ENCODE results near the gene GPC3. TPM values are rescaled to one million over a fixed set of nuclear protein-coding genes. Genes with fewer than 3 reads are reported as not detected.

The GPC3 gene
- total RNA-seq, 2 experiments from 2014 or later = 0.25 to 0.59 TPM

- Mint-ChIP-seq H3K36me3 (ENCODE audit: low read depth) (no peaks in the 10 kb centered on the region), H3K4me3 (no peak overlapping the region), H3K27me3 (no peaks in the 10 kb centered on the region), H3K4me1 (ENCODE audit: low read depth) (no peaks in the 10 kb centered on the region), H3K9me3 (no peaks in the 10 kb centered on the region), H3K27ac (no peak overlapping the region)
- POLR2A ChIA-PET = no interaction called here
- no peak for DNase-seq
- Histone ChIP-seq H3K9me3 (ENCODE audit: control insufficient read depth in 1 of 2, insufficient read depth in 1 of 2, low read length in 2 of 2) (no peaks in the 10 kb centered on the region), H3K27me3 (ENCODE audit: control insufficient read depth in 1 of 2, insufficient read depth in 2 of 2, low read length in 2 of 2) (peaks cover 0 to 4% of the 10 kb centered on the region in 2 experiments), H3K36me3 (ENCODE audit: insufficient read depth, low read length) (no peaks in the 10 kb centered on the region), H3K27ac (ENCODE audit: low read depth in 1 of 2, low read length in 2 of 2) (no peak overlapping the region), H3K4me3 (ENCODE audit: low read length) (no peak overlapping the region), H3K4me1 (ENCODE audit: insufficient read depth, low read length) (no peaks in the 10 kb centered on the region)
- TF ChIP-seq CTCF (IDR thresholded peaks at IDR 0.05) = no peak
- intact Hi-C loops (cut with DNase I, micrococcal nuclease) = no loop called here
- CTCF ChIA-PET = no interaction called here
- ATAC-seq (ENCODE audit: poor library complexity) = no peak
Measured at GRCh38 chrX:134002921-134003615, 17.7 kb upstream of the GPC3 start.

GRCh38 chrX:134000260-134001245, 15.2 kb upstream of the GPC3 start:
- Mint-ChIP-seq H3K4me3 (no peak overlapping the region), H3K9me3 (no peaks in the 10 kb centered on the region), H3K4me1 (ENCODE audit: low read depth) (no peaks in the 10 kb centered on the region), H3K36me3 (ENCODE audit: low read depth) (no peaks in the 10 kb centered on the region), H3K27ac (no peak overlapping the region), H3K27me3 (no peaks in the 10 kb centered on the region)
- no peak for TF ChIP-seq CTCF (IDR thresholded peaks at IDR 0.05)
- ATAC-seq (ENCODE audit: poor library complexity) (no peak), DNase-seq (no peak)
- H3K27ac ChIP-seq (ENCODE audit: low read depth in 1 of 2, low read length in 2 of 2) = no peak overlapping the region
- H3K9me3 ChIP-seq (ENCODE audit: control insufficient read depth in 1 of 2, insufficient read depth in 1 of 2, low read length in 2 of 2) = no peaks in the 10 kb centered on the region
- no peak overlapping the region for H3K4me3 ChIP-seq (ENCODE audit: low read length)
- intact Hi-C loops (cut with DNase I, micrococcal nuclease) = no loop called here
- H3K36me3 ChIP-seq (ENCODE audit: insufficient read depth, low read length) = no peaks in the 10 kb centered on the region
- ChIA-PET CTCF (no interaction called here), POLR2A (no interaction called here)
- H3K27me3 ChIP-seq (ENCODE audit: control insufficient read depth in 1 of 2, insufficient read depth in 2 of 2, low read length in 2 of 2) = peaks cover 0 to 8% of the 10 kb centered on the region in 2 experiments
- H3K4me1 ChIP-seq (ENCODE audit: insufficient read depth, low read length) = no peaks in the 10 kb centered on the region

- ChIA-PET CTCF (interaction anchor here (0.7 kb wide), 1 partner anchor 159 kb away, joined by 3 read pairs; no protein-coding TSS in a partner anchor), POLR2A (no interaction called here)
- Histone ChIP-seq H3K27ac (ENCODE audit: low read depth in 1 of 2, low read length in 2 of 2) (no peak overlapping the region), H3K27me3 (ENCODE audit: control insufficient read depth in 1 of 2, insufficient read depth in 2 of 2, low read length in 2 of 2) (peaks cover 0 to 8% of the 10 kb centered on the region in 2 experiments), H3K4me3 (ENCODE audit: low read length) (no peak overlapping the region), H3K4me1 (ENCODE audit: insufficient read depth, low read length) (no peaks in the 10 kb centered on the region), H3K9me3 (ENCODE audit: control insufficient read depth in 1 of 2, insufficient read depth in 1 of 2, low read length in 2 of 2) (no peaks in the 10 kb centered on the region), H3K36me3 (ENCODE audit: insufficient read depth, low read length) (no peaks in the 10 kb centered on the region)
- no peak for DNase-seq
- ATAC-seq (ENCODE audit: poor library complexity) = no peak
- intact Hi-C loops (cut with DNase I, micrococcal nuclease) = no loop called here
- Mint-ChIP-seq H3K4me1 (ENCODE audit: low read depth) (no peaks in the 10 kb centered on the region), H3K36me3 (ENCODE audit: low read depth) (no peaks in the 10 kb centered on the region), H3K27me3 (no peaks in the 10 kb centered on the region), H3K4me3 (no peak overlapping the region), H3K9me3 (no peaks in the 10 kb centered on the region), H3K27ac (no peak overlapping the region)
- TF ChIP-seq CTCF (IDR thresholded peaks at IDR 0.05) = no peak
Measured at GRCh38 chrX:133999031-133999705, 13.8 kb upstream of the GPC3 start.

Data from CD4-positive, alpha-beta T cell (primary cell).